HepG2 (cell line): ENCODE data around the gene KIRREL2. TPM values are rescaled to one million over a fixed set of nuclear protein-coding genes. Genes with fewer than 3 reads are reported as not detected.

Experiments used
- ARNT2 ChIP-seq: sonication (generic); formaldehyde crosslinking; IDR thresholded peaks from 2 replicates; pipeline ENCODE4 v1.8.0; 2022; ENCODE audit warnings: mild to moderate bottlenecking, low read depth, missing genetic modification reagents, moderate library complexity
- FOXK2 ChIP-seq: fragments of 450-650 bp; IDR thresholded peaks from 2 replicates; pipeline ENCODE4 v1.6.1; 2016
- GPN1 ChIP-seq: sonication (generic); formaldehyde crosslinking; IDR thresholded peaks from 2 replicates; pipeline ENCODE4 v1.5.1; 2020; ENCODE audit warnings: missing genetic modification reagents, borderline replicate concordance
- HOXA3 ChIP-seq: sonication (generic); formaldehyde crosslinking; IDR thresholded peaks from 2 replicates; pipeline ENCODE4 v1.5.0; 2020; ENCODE audit warnings: missing genetic modification reagents
- IRX3 ChIP-seq: sonication (generic); formaldehyde crosslinking; IDR thresholded peaks from 2 replicates; pipeline ENCODE4 v1.8.1; 2023; ENCODE audit warnings: mild to moderate bottlenecking, low read depth, missing genetic modification reagents, borderline replicate concordance
- NCOA1 ChIP-seq: sonication (generic); formaldehyde crosslinking; IDR thresholded peaks from 2 replicates; pipeline ENCODE4 v1.9.0; 2021; ENCODE audit warnings: missing genetic modification reagents
- NR3C1 ChIP-seq: sonication (generic); formaldehyde crosslinking; IDR thresholded peaks from 2 replicates; pipeline ENCODE4 v1.4.0; 2020; ENCODE audit warnings: missing genetic modification reagents
- RBM22 ChIP-seq: fragments of 200-400 bp; formaldehyde crosslinking; optimal IDR thresholded peaks from 2 replicates; pipeline ENCODE3; 2017; ENCODE audit warnings: mild to moderate bottlenecking, low read length, moderate library complexity
- REL ChIP-seq: sonication (generic); formaldehyde crosslinking; conservative IDR thresholded peaks from 2 replicates; pipeline ENCODE4 v1.8.0; 2022; ENCODE audit warnings: mild to moderate bottlenecking, missing genetic modification reagents, moderate library complexity
- TRIM24 ChIP-seq: sonication (generic); formaldehyde crosslinking; IDR thresholded peaks from 2 replicates; pipeline ENCODE4 v1.8.0; 2022; ENCODE audit warnings: mild to moderate bottlenecking, missing genetic modification reagents
- YEATS2 ChIP-seq: sonication (generic); formaldehyde crosslinking; IDR thresholded peaks from 2 replicates; pipeline ENCODE4 v1.4.0; 2020; ENCODE audit warnings: missing genetic modification reagents, borderline replicate concordance
- ZBTB7B ChIP-seq: sonication (generic); formaldehyde crosslinking; IDR thresholded peaks from 2 replicates; pipeline ENCODE4 v1.4.0; 2020; ENCODE audit warnings: missing genetic modification reagents
- ZMAT3 ChIP-seq: sonication (generic); formaldehyde crosslinking; conservative IDR thresholded peaks from 2 replicates; pipeline ENCODE4 v1.7.0; 2021; ENCODE audit warnings: missing genetic modification reagents
- ZNF138 ChIP-seq: sonication (generic); formaldehyde crosslinking; IDR thresholded peaks from 2 replicates; pipeline ENCODE4 v1.5.0; 2020; ENCODE audit warnings: mild to moderate bottlenecking, low read depth, missing genetic modification reagents
- ZNF225 ChIP-seq: sonication (generic); formaldehyde crosslinking; IDR thresholded peaks from 2 replicates; pipeline ENCODE4 v1.4.0; 2020; ENCODE audit warnings: mild to moderate bottlenecking, missing genetic modification reagents
- ZNF512B ChIP-seq: sonication (generic); formaldehyde crosslinking; IDR thresholded peaks from 2 replicates; pipeline ENCODE4 v1.5.1; 2020; ENCODE audit warnings: missing genetic modification reagents, mild to moderate bottlenecking, borderline replicate concordance
- polyA plus RNA-seq, 8 experiments: library from polyadenylated mRNA; depleted of rRNA in 3 of 8; stranded (reverse) in 7 of 8; unstranded in 1 of 8; fragments of >200 nt; fragmentation: Illumina TruSeq in 4 of 8; extraction: Trizol in 4 of 8; gene quantifications; 2 replicates each; pipeline versions ENCODE4 v1.2.1 to v1.2.3, GENCODE V29; 2011 to 2016; ENCODE audit warnings: low read depth in 4 of 8, missing spikeins in 1 of 8, mixed read lengths in 1 of 8; ENCODE audit not compliant: insufficient read depth in 1 of 8
- total RNA-seq, 5 experiments: library from RNA; depleted of rRNA; stranded (reverse); fragments of >200 nt; fragmentation: Illumina TruSeq; extraction: Trizol; gene quantifications; 2 replicates each; pipeline ENCODE4 v1.2.3, GENCODE V29; 2016; ENCODE audit warnings: low read depth in 1 of 5
- TF ChIP-seq, protein P1 (sequence below): sonication (generic); formaldehyde crosslinking; IDR thresholded peaks from 2 replicates; pipeline ENCODE4 v1.5.0; 2020; ENCODE audit warnings: mild to moderate bottlenecking, missing genetic modification reagents, borderline replicate concordance
- TF ChIP-seq, protein P2 (sequence below): sonication (generic); formaldehyde crosslinking; IDR thresholded peaks from 2 replicates; pipeline ENCODE4 v1.9.0; 2022; ENCODE audit warnings: missing genetic modification reagents, mild to moderate bottlenecking, borderline replicate concordance
- TF ChIP-seq, protein P3 (sequence below): sonication (generic); formaldehyde crosslinking; IDR thresholded peaks from 2 replicates; pipeline ENCODE4 v1.8.1; 2023; ENCODE audit warnings: mild to moderate bottlenecking, inconsistent platforms, moderate library complexity, missing genetic modification reagents, borderline replicate concordance

KIRREL2 gene
- total and polyA plus RNA-seq, 2 of the 13 experiments (the other 11 are each of a cell fraction or from before 2014, with no cell fraction given), result 0.18 to 2.4 TPM

GRCh38 chr19:35812220-35813042, 44.3 kb upstream of the KIRREL2 start, which contains the start of gene PRODH2 (continued):
- TF ChIP-seq, protein P1, sequence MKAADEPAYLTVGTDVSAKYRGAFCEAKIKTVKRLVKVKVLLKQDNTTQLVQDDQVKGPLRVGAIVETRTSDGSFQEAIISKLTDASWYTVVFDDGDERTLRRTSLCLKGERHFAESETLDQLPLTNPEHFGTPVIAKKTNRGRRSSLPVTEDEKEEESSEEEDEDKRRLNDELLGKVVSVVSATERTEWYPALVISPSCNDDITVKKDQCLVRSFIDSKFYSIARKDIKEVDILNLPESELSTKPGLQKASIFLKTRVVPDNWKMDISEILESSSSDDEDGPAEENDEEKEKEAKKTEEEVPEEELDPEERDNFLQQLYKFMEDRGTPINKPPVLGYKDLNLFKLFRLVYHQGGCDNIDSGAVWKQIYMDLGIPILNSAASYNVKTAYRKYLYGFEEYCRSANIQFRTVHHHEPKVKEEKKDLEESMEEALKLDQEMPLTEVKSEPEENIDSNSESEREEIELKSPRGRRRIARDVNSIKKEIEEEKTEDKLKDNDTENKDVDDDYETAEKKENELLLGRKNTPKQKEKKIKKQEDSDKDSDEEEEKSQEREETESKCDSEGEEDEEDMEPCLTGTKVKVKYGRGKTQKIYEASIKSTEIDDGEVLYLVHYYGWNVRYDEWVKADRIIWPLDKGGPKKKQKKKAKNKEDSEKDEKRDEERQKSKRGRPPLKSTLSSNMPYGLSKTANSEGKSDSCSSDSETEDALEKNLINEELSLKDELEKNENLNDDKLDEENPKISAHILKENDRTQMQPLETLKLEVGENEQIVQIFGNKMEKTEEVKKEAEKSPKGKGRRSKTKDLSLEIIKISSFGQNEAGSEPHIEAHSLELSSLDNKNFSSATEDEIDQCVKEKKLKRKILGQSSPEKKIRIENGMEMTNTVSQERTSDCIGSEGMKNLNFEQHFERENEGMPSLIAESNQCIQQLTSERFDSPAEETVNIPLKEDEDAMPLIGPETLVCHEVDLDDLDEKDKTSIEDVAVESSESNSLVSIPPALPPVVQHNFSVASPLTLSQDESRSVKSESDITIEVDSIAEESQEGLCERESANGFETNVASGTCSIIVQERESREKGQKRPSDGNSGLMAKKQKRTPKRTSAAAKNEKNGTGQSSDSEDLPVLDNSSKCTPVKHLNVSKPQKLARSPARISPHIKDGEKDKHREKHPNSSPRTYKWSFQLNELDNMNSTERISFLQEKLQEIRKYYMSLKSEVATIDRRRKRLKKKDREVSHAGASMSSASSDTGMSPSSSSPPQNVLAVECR (CRISPR knock-in tag), result peak; percentile 75
- TF ChIP-seq ARNT2 (CRISPR knock-in tag), result no peak
- peak; percentile 20 for TF ChIP-seq RBM22
- 0 out of 2 replicates have a peak, but pooled peaks have one; percentile 51 for TF ChIP-seq TRIM24 (CRISPR knock-in tag)
- no peak for TF ChIP-seq ZNF512B (CRISPR knock-in tag)
- TF ChIP-seq ZNF225 (CRISPR knock-in tag), result no peak
- peak; percentile 63; the same call in 1 of the 2 replicates for TF ChIP-seq ZNF138 (CRISPR knock-in tag)
- no peak for TF ChIP-seq FOXK2
- no peak for TF ChIP-seq IRX3 (CRISPR knock-in tag)
- TF ChIP-seq NCOA1 (CRISPR knock-in tag), result 0 out of 2 replicates have a peak, but pooled peaks have one; percentile 38
- peak; percentile 11; the same call in 1 of the 2 replicates for TF ChIP-seq GPN1 (CRISPR knock-in tag)
- TF ChIP-seq NR3C1, result no peak
- peak; percentile 67; the same call in 1 of the 2 replicates for TF ChIP-seq ZMAT3 (CRISPR knock-in tag)
- peak; percentile 71; the same call in 1 of the 2 replicates for TF ChIP-seq HOXA3 (CRISPR knock-in tag)
- TF ChIP-seq, protein P2, sequence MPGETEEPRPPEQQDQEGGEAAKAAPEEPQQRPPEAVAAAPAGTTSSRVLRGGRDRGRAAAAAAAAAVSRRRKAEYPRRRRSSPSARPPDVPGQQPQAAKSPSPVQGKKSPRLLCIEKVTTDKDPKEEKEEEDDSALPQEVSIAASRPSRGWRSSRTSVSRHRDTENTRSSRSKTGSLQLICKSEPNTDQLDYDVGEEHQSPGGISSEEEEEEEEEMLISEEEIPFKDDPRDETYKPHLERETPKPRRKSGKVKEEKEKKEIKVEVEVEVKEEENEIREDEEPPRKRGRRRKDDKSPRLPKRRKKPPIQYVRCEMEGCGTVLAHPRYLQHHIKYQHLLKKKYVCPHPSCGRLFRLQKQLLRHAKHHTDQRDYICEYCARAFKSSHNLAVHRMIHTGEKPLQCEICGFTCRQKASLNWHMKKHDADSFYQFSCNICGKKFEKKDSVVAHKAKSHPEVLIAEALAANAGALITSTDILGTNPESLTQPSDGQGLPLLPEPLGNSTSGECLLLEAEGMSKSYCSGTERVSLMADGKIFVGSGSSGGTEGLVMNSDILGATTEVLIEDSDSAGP (CRISPR knock-in tag), result peak; percentile 68; the same call in 1 of the 2 replicates
- peak; percentile 14; the same call in 1 of the 2 replicates for TF ChIP-seq REL (CRISPR knock-in tag)
- TF ChIP-seq ZBTB7B (CRISPR knock-in tag), result peak; percentile 48; the same call in 1 of the 2 replicates
- no peak for TF ChIP-seq YEATS2 (CRISPR knock-in tag)
- TF ChIP-seq, protein P3, sequence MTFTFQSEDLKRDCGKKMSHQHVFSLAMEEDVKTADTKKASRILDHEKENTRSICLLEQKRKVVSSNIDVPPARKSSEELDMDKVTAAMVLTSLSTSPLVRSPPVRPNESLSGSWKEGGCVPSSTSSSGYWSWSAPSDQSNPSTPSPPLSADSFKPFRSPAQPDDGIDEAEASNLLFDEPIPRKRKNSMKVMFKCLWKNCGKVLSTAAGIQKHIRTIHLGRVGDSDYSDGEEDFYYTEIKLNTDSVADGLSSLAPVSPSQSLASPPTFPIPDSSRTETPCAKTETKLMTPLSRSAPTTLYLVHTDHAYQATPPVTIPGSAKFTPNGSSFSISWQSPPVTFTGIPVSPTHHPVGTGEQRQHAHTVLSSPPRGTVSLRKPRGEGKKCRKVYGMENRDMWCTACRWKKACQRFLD (CRISPR knock-in tag), result no peak
